GM12878 (cell line): Measurements from ENCODE around the gene CMC4. TPM values are rescaled to one million over a fixed set of nuclear protein-coding genes. Genes with fewer than 3 reads are reported as not detected.

Experiments
- ATAC-seq: fragments of 200-7000 bp; cut with Tn5 transposase; 3 replicates; pipeline ENCODE4 v1.9.1; 2020; ENCODE audit warnings: mild to moderate bottlenecking, moderate library complexity
- BruUV-seq: library from RNA; stranded (reverse); fragments of 400-500 nt; replicated peaks from 2 replicates; lab custom pipeline; 2021; lab: Mats Ljungman, UMichigan
- CTCF ChIA-PET: fragments of 300-600 bp; sonication (Branson Sonifier 250); formaldehyde crosslinking; extraction: SDS; loops from one replicate; lab custom pipeline; 2021; ENCODE audit warnings: inconsistent platforms; lab: Yijun Ruan, JAX
- POLR2A ChIA-PET: fragments of 350-600 bp; formaldehyde crosslinking; extraction: SDS; loops from one replicate; lab custom pipeline; 2021; ENCODE audit warnings: inconsistent platforms; lab: Charles Lee
- RAD21 ChIA-PET: fragments of 300-600 bp; sonication (Branson Sonifier 250); formaldehyde crosslinking; loops from one replicate; lab custom pipeline; 2023; ENCODE audit warnings: antibody characterized with exemption; ENCODE audit not compliant: unreplicated experiment; lab: Charles Lee
- SMC1A ChIA-PET: fragments of 300-600 bp; sonication (Branson Sonifier 250); formaldehyde crosslinking; loops from one replicate; lab custom pipeline; 2023; ENCODE audit not compliant: unreplicated experiment, uncharacterized antibody; lab: Charles Lee
- DNase-seq: peaks from one replicate; pipeline ENCODE4 v3.0.0-alpha.2; 2011; ENCODE audit warnings: low read depth, low spot score
- FAIRE-seq: peaks from 3 replicates; lab custom pipeline; 2011; peaks lifted over from hg19 to GRCh38; lab: Jason Lieb, UNC
- H2AFZ ChIP-seq: 2 replicates; pipeline ENCODE4 v1.6.0; 2011; ENCODE audit warnings: low read depth, low read length, control low read depth; ENCODE audit not compliant: control insufficient read depth
- H3K27ac ChIP-seq: 2 replicates; pipeline ENCODE4 v1.5.1; 2011; ENCODE audit warnings: control low read depth; ENCODE audit not compliant: control insufficient read depth, insufficient read depth
- H3K27me3 ChIP-seq, 2 experiments: replicated peaks in 1 of 2; 2 replicates each; pipeline versions ENCODE4 v1.6.0 to v1.6.1; 2011; ENCODE audit warnings: low read length in 1 of 2; ENCODE audit not compliant: control insufficient read depth in 2 of 2, insufficient read depth in 2 of 2
- H3K36me3 ChIP-seq, 2 experiments: 2 replicates each; pipeline ENCODE4 v1.5.1; 2011; ENCODE audit warnings: low read length in 1 of 2; ENCODE audit not compliant: control insufficient read depth in 2 of 2, insufficient read depth in 2 of 2
- H3K4me1 ChIP-seq: 2 replicates; pipeline ENCODE4 v1.6.1; 2011; ENCODE audit warnings: mild to moderate bottlenecking, low read length, moderate library complexity, mixed read lengths; ENCODE audit not compliant: control insufficient read depth, insufficient read depth
- H3K4me2 ChIP-seq: 2 replicates; pipeline ENCODE4 v1.6.0; 2011; ENCODE audit warnings: control low read depth; ENCODE audit not compliant: control insufficient read depth, insufficient read depth
- H3K4me3 ChIP-seq: fragments of 200-600 bp; sonication (generic); 2 replicates; pipeline ENCODE4 v1.5.1; 2016
- H3K79me2 ChIP-seq: 2 replicates; pipeline ENCODE4 v1.6.0; 2011; ENCODE audit warnings: low read length; ENCODE audit not compliant: control insufficient read depth, insufficient read depth
- H3K9ac ChIP-seq: 2 replicates; pipeline ENCODE4 v1.8.0; 2011; ENCODE audit warnings: low read length, control low read depth, mixed read lengths; ENCODE audit not compliant: control insufficient read depth, insufficient read depth
- H3K9me3 ChIP-seq: replicated peaks from 3 replicates; pipeline ENCODE4 v1.5.1; 2011; ENCODE audit warnings: mild to moderate bottlenecking, low read length; ENCODE audit not compliant: control insufficient read depth, insufficient read depth
- H4K20me1 ChIP-seq: 2 replicates; pipeline ENCODE4 v1.6.0; 2011; ENCODE audit not compliant: control insufficient read depth, insufficient read depth
- ASH2L ChIP-seq: fragments of 300-600, 200-600 bp; sonication (generic); IDR thresholded peaks from 2 replicates; pipeline ENCODE4 v1.6.1; 2017; ENCODE audit warnings: low read depth, mild to moderate bottlenecking, borderline replicate concordance
- LARP7 ChIP-seq: fragments of 450-650 bp; IDR thresholded peaks from 2 replicates; pipeline ENCODE4 v1.6.1; 2017; ENCODE audit warnings: mild to moderate bottlenecking
- MLLT1 ChIP-seq: fragments of 450-650 bp; IDR thresholded peaks from 2 replicates; pipeline ENCODE4 v1.6.1; 2016; ENCODE audit warnings: mild to moderate bottlenecking
- MXI1 ChIP-seq: fragments of 150-350 bp; IDR thresholded peaks from 2 replicates; pipeline ENCODE4 v1.6.1; 2011; ENCODE audit warnings: low read depth, mild to moderate bottlenecking, inconsistent platforms, low read length, improper control_type of control experiment
- NBN ChIP-seq: fragments of 450-650 bp; IDR thresholded peaks from 2 replicates; pipeline ENCODE4 v1.6.1; 2016
- RELB ChIP-seq: fragments of 450-650 bp; IDR thresholded peaks from 2 replicates; pipeline ENCODE4 v1.6.1; 2017; ENCODE audit warnings: low read depth, mild to moderate bottlenecking, moderate library complexity
- SIX5 ChIP-seq: IDR thresholded peaks from 2 replicates; pipeline ENCODE4 v1.6.1; 2011; ENCODE audit warnings: mild to moderate bottlenecking, low read depth, low read length, moderate library complexity; ENCODE audit not compliant: severe bottlenecking
- WGBS: methylation state at CpG from one replicate; pipeline ENCODE4 v1.1.6; 2016; ENCODE audit warnings: low lambda C conversion rate; ENCODE audit not compliant: insufficient replicate concordance, insufficient coverage; ENCODE audit errors: missing lambda C conversion rate; 5-methylcytosine and 5-hydroxymethylcytosine counted together
- in situ Hi-C: fragments of 300-500 bp; cut with MboI; formaldehyde crosslinking; loops from 9 replicates; pipeline ENCODE4 v1.14.3; 2018; ENCODE audit warnings: mixed read lengths
- intact Hi-C: fragments of 100-400 bp; cut with micrococcal nuclease; formaldehyde crosslinking; loops from one replicate; pipeline ENCODE4 v1.14.2; 2022; ENCODE audit not compliant: unreplicated experiment
- polyA plus RNA-seq, 11 experiments: library from polyadenylated mRNA; depleted of rRNA in 4 of 11; unstranded in 6 of 11; stranded (reverse) in 5 of 11; fragments of >200 nt; fragmentation: Nextera tagmentation in 4 of 11; fragmentation: Illumina TruSeq in 1 of 11; extraction: Ambion mirVana in 4 of 11; extraction: Trizol in 1 of 11; gene quantifications; 1 replicate in 1 of 11; 2 replicates in 10 of 11; pipeline versions ENCODE4 v1.2.1 to v1.2.3, GENCODE V29; 2011 to 2016; ENCODE audit warnings: inconsistent platforms in 2 of 11, missing spikeins in 2 of 11, low read depth in 1 of 11
- total RNA-seq, 4 experiments: library from RNA; depleted of rRNA in 3 of 4; stranded (reverse); fragments of >200 nt in 3 of 4; fragmentation: Illumina TruSeq in 1 of 4; extraction: Trizol in 1 of 4; gene quantifications; 2 replicates each; pipeline versions ENCODE4 v1.2.1 to v1.2.3, GENCODE V29; 2013 to 2021

The CMC4 gene
- total and polyA plus RNA-seq, 10 of the 15 experiments (the other 5 are each of a cell fraction or from before 2014, with no cell fraction given) = 5.8 to 36.4 (median 21.0) TPM

- POLR2A ChIA-PET = interaction anchor here (0.7 kb wide), 1 partner anchor 45 kb away, joined by 3 read pairs; the partner anchor contains the start of gene FUNDC2
- BruUV-seq = TSS peak; percentile 75
- 34% methylated on average over 25 of the region's 25 CpGs for WGBS
Measured at GRCh38 chrX:155071694-155072280, 851 bp upstream of the CMC4 start.

More at GRCh38 chrX:155071694-155072280, 851 bp upstream of the CMC4 start:
- no peaks in the 10 kb centered on the region for H3K27me3 ChIP-seq
- H3K36me3 ChIP-seq = no peaks in the 10 kb centered on the region; a peak in 3 of 4 replicates
- ChIA-PET CTCF (no interaction called here), RAD21 (no interaction called here), SMC1A (no interaction called here)
- no peak for TF ChIP-seq MLLT1
- peak; percentile 21; the same call in 1 of the 2 replicates for TF ChIP-seq LARP7
- 0 out of 2 replicates have a peak, but pooled peaks have one; percentile 31 for TF ChIP-seq MXI1
- TF ChIP-seq SIX5 = no peak
- peak; percentile 4; the same call in 1 of the 2 replicates for TF ChIP-seq RELB
- TF ChIP-seq NBN = peak; percentile 19; the same call in 1 of the 2 replicates
- 0 out of 2 replicates have a peak, but pooled peaks have one; percentile 49 for TF ChIP-seq ASH2L
- intact Hi-C loops = loop anchor here (5.0 kb wide), 2 partner anchors 44 to 146 kb away; partner anchors contain the start of genes FUNDC2 and VBP1
- peak overlapping the region; percentile 67 for H3K4me2 ChIP-seq
- in situ Hi-C loops = no loop called here
- FAIRE-seq (no peak), ATAC-seq (peak; percentile 11), DNase-seq (no peak)
- no peaks in the 10 kb centered on the region for H4K20me1 ChIP-seq
- H3K9me3 ChIP-seq = no peaks in the 10 kb centered on the region
- H3K4me1 ChIP-seq = no peaks in the 10 kb centered on the region
- peaks cover 54% of the 10 kb centered on the region for H3K79me2 ChIP-seq
- peak overlapping the region; percentile 73 for H2AFZ ChIP-seq
- H3K4me3 ChIP-seq = peak overlapping the region; percentile 83
- peak overlapping the region; percentile 81 for H3K9ac ChIP-seq
- H3K27ac ChIP-seq = peak overlapping the region; percentile 73
